GOT3 (cell line): ENCODE measurements around the gene FZD4.
"Not testable (repeated sequence)": the region's sequence is repeated elsewhere in the genome, so short reads cannot be mapped to it uniquely, and the experiment has no call there.

Source experiments
- DNase-seq: peaks from one replicate; lab custom pipeline; 2025; ENCODE audit warnings: mixed read lengths; lab: John Stamatoyannopoulos, UW

The FZD4 gene

GRCh38 chr11:86955361-86956120, at the start of gene FZD4:
Gene FZD4 (minus strand): TSS chr11:86955395. CDS start chr11:86955085, 310 bp downstream.
- DNase-seq: peak; percentile 35

- not testable (repeated sequence) for DNase-seq
Observed at GRCh38 chr11:87004281-87004680, 49.1 kb upstream of the FZD4 start.

- DNase-seq: no peak
Observed at GRCh38 chr11:87002918-87003317, 47.7 kb upstream of the FZD4 start.

DNA sequence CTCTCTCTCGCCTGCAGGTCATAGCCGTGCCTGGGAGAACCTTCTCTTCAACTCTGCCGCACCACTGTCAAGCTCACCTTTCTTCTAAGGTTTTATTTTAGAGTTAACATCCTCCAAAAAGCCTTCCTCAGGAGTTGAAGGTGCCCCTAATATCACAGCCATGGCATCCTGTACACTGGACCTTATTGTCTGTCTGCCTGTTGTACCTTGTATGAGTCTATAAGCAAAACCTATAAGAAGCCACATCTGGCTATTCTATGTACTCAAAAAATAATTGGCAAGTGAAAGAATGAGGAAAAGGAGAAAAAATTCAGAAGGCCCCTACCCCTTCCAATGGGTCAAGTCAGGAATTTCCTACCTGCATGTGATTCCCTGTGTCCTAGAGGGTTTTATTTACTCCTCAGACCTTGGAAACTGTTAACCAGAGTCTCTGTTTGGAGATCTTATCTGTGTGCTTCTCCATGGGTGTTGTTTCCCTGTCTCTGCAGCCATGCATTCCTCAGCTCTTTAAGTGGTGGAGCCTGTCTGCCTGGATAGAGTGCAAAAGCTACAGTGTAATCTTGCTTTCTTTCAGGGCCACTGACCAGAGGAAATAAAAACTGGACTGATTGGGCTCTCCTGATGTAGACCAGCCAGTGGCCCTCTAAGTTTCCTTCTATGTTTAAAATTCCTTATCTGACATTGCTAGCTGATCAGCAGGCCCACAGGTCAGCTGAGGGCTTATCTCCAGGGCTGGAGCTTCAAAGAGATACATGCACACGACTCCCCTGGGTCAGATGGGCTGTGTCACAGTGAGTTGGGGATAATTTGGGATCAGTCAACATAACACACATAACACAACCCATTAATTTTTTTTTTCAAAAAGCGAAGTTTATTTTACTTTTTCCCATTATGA, 44.9 kb upstream of the FZD4 start:
- DNase-seq: no peak

DNA sequence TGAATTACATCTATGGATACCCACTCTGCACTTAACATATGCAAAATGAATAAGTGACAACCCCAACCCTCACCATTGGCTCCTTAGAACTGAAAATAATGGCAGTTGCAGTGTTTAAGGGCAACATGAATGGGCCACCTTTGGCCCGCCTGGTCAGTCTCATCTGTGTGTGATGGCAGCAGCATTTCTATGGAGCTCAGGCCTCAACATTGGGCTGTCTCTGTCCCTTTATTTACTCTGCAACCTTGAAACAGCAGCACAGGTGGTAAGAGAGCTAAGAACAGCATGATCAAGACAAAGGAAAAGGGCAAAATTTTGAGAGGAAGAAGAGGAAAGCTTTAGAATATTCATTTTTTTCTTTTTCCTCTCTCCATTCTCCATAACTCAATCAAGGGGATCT, 44.2 kb upstream of the FZD4 start:
- no peak for DNase-seq

GRCh38 chr11:86996953-86997570, 41.9 kb upstream of the FZD4 start:
- DNase-seq: no peak

DNA sequence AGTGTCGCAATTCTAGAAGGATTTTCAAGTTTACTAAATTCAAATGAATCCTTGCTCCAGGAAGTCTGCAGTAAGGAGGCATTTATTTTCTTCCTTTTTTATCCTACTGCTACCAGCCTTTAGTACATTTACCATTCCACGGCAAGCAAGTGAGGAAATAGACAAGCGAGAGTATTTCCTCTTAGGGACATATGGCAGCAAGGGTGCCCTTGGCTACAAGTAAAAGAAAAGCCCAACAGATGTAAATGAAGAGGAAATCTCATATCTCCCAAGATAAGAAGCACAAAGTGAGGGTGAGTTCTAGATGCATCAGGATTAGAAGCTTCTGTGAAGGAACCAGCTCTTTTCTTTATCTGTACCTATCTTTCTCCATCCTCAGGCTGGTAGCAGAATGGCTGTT, 37.8 kb upstream of the FZD4 start:
- DNase-seq: no peak

GRCh38 chr11:86992340-86992739, 37.1 kb upstream of the FZD4 start:
- DNase-seq: not testable (repeated sequence)

DNA sequence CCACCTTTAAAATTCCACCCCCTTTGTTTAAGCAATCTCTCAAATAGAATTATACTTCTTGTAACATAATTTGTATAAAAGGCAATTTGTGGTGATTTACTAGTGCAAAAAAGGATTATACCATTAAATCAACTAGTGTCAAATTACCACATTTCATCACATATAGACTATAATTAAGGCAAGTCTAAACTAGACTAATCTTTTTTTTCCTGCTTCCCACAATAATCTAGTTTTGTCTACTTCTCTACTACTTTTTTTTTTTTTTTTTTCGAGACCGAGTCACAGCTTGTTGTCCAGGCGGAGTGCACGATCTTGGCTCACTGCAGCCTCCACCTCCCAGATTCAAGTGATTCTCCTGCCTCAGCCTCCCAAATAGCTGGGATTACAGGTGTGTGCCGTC, 36.1 kb upstream of the FZD4 start:
- no peak for DNase-seq

DNA sequence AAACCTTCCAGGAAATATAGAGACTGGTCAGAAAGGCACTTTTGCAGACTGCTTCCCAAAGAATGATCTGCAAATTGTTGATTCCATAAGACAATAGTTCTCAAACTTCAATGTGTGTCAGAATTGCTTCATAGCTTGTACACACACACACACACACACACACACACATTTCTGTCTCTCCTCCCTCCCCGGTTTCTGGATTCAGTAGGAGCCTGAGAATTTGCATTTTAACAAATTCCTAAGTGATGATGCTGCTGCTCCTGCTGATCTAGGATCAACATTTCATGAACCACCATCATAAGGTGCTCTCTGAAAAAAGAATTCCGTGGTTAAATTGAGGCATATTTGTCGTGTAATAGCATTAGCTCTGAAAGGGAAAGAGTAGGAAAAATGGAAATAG, 35.3 kb upstream of the FZD4 start:
- no peak for DNase-seq

DNA sequence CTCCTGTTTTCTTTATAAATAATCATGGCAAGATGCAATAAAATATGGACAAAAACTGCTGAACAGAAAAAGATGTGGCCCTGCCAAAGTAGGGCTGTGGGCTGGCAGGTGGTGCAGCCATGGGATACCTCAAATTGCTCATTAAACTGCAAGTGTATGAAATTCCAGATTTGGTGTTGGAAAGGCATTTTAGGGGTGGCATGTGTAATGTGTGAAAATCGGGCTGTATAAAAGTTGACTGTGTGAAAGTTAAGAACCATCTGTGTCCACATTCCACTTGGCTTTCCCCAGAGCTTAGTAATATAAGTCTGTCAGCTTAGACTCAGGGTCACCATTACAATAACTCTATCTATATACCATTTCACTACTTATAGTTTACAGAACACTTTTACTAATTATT, 34.8 kb upstream of the FZD4 start:
- no peak for DNase-seq

- no peak for DNase-seq
Observed at GRCh38 chr11:86988351-86988881, 33.2 kb upstream of the FZD4 start.

DNA sequence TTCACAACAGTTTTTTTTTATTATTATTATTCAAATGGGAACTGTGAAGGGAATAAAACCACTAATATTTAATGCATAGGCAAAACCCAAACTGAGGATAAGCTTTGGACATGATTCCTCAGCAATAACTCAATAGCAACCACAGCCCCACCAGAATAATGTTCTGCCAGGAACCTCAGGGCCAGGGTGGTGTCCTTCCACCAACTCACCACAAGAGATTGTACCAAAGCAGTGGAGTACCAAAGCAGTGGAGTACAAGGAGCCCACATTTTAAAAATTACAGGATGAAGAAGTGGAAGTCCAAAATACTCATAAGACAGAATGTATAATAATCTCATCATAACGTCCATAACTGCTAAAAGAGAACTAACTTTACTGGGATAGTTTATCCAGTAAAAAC, 32.5 kb upstream of the FZD4 start:
- DNase-seq: no peak

GRCh38 chr11:86984701-86985100, 29.5 kb upstream of the FZD4 start:
- DNase-seq: no peak

GRCh38 chr11:86983021-86983488, 27.9 kb upstream of the FZD4 start:
- no peak for DNase-seq

GRCh38 chr11:86981777-86982540, 26.8 kb upstream of the FZD4 start:
- DNase-seq: no peak

DNA sequence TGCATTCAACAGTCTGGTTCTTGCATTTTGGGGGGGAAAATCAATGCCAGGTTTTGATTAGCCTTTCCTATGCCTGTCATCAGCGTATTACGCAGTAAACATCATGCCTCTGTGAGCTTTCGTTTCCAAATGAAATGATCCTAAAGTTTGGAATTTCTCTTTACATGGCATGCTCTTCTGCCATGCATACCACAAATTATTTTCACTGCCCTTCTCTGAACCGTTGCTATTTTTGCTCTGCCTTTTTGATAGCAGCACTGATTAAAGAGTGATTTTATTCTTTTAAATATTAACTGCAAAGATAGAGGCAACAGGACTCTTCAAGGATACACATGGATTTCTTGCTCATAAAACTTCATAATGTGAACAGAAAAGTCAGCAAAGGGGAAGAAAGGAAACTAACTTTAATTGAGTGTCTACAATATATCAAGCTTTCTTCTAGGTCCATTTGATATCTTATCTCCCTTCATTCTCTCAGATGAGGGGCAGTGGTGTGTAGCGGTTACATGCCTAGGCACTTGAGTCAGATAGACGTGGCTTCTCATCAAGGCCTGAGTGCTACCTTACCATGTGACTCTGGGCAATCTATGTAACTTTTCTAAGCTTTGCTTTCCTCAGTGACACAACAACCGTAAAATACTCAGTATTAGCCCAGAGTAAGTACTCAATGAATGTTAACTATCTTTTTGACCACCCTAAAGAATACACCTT, 25.0 kb upstream of the FZD4 start:
- no peak for DNase-seq

GRCh38 chr11:86978756-86979608, 23.8 kb upstream of the FZD4 start:
- DNase-seq: no peak

DNA sequence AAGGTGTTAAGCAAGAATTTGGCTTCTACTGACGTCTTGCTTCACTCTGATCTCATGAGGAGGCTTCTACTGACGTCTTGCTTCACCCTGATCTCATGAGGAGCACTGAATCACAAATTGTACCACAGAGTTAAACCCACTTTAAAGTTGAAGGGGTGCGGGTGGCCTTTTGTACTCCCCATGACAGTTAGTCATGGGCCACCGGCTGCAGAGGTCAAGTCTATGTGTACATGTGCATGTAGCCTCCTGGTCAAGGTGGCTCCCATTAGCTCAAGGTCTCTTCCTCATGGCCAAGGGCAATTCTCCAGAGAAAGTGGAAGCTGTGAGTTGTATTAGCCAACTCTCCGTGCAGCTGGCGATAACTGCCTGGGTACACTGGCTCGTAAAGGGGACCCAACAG, 23.1 kb upstream of the FZD4 start:
- DNase-seq: no peak
